Thyroid gland (tissue), 4 donors: ENCODE results near the gene HIPK3.

Source experiments
- POLR2A ChIP-seq, 2 donors: fragments of 450-650 bp; IDR thresholded peaks; one replicate each; pipeline ENCODE4 v1.6.1; 2017; ENCODE audit warnings: antibody characterized with exemption in 2 of 2, mild to moderate bottlenecking in 2 of 2, moderate library complexity in 1 of 2
- TF ChIP-seq, protein P1 (sequence below), 6 experiments: fragments of 200-600 bp in 3 of 6; fragments of 450-650 bp in 3 of 6; sonication (generic) in 3 of 6; IDR thresholded peaks; one replicate each; pipeline ENCODE4 v1.5.1; 2016 to 2019; ENCODE audit warnings: antibody characterized with exemption in 6 of 6, mild to moderate bottlenecking in 2 of 6, inconsistent platforms in 1 of 6, moderate library complexity in 1 of 6

DNA sequence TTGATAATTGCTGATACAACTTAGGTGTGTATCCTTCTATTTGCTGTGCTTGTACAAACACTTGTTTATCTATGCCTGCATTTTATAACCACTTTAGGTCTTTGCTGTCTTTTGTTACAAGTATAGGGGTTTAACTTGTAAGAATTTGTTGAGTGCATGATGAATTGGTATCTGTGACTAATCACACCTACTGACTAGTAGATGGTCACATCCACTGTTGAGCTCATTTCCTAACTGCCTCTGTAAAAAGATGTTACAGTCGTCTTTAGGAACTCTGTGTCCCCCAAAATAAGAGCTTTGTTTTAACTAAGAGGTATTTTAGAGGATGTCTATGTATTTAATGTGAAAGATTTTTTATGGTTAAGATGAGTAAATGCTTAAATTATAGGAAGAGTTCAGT, 60.5 kb downstream of the HIPK3 start:
- TF ChIP-seq, protein P1, sequence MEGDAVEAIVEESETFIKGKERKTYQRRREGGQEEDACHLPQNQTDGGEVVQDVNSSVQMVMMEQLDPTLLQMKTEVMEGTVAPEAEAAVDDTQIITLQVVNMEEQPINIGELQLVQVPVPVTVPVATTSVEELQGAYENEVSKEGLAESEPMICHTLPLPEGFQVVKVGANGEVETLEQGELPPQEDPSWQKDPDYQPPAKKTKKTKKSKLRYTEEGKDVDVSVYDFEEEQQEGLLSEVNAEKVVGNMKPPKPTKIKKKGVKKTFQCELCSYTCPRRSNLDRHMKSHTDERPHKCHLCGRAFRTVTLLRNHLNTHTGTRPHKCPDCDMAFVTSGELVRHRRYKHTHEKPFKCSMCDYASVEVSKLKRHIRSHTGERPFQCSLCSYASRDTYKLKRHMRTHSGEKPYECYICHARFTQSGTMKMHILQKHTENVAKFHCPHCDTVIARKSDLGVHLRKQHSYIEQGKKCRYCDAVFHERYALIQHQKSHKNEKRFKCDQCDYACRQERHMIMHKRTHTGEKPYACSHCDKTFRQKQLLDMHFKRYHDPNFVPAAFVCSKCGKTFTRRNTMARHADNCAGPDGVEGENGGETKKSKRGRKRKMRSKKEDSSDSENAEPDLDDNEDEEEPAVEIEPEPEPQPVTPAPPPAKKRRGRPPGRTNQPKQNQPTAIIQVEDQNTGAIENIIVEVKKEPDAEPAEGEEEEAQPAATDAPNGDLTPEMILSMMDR (IDR thresholded peaks at IDR 0.05), result no peak
- no peak for TF ChIP-seq POLR2A (IDR thresholded peaks at IDR 0.05)
